ENCODE measurements around the gene THAP2.

DNA sequence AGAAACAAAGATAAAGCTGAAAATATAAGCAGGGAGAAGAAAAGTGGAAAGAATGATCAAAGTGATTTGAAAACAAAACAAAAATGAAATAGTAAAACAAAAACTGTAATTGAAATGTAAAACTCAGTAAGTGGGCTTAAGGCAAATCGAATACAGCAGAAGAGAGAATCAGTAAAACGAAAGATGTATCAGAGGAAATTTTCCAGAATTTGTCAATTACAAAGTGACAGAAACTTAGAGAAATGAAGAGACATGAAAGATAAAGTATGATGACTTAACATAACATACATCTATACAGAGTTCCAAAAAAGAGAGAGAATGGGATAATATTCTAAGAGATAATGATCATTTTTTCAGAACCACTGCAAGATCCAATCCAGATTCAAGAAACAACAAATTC is 11.0 kb upstream of the THAP2 start:
- TF ChIP-seq, protein P1, sequence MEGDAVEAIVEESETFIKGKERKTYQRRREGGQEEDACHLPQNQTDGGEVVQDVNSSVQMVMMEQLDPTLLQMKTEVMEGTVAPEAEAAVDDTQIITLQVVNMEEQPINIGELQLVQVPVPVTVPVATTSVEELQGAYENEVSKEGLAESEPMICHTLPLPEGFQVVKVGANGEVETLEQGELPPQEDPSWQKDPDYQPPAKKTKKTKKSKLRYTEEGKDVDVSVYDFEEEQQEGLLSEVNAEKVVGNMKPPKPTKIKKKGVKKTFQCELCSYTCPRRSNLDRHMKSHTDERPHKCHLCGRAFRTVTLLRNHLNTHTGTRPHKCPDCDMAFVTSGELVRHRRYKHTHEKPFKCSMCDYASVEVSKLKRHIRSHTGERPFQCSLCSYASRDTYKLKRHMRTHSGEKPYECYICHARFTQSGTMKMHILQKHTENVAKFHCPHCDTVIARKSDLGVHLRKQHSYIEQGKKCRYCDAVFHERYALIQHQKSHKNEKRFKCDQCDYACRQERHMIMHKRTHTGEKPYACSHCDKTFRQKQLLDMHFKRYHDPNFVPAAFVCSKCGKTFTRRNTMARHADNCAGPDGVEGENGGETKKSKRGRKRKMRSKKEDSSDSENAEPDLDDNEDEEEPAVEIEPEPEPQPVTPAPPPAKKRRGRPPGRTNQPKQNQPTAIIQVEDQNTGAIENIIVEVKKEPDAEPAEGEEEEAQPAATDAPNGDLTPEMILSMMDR (IDR thresholded peaks at IDR 0.05), result no peak
- no peak for TF ChIP-seq POLR2A (IDR thresholded peaks at IDR 0.05)

All from right lobe of liver (tissue), 4 donors.